ENCODE data around the gene FAM50B. TPM values are rescaled to one million over a fixed set of nuclear protein-coding genes. Genes with fewer than 3 reads are reported as not detected.
A peak's percentile ranks its signal among the peaks of the same experiment; 100 is the strongest.

FAM50B gene
- total and polyA plus RNA-seq, 2 of the 13 experiments (the other 11 are each of a cell fraction or from before 2014, with no cell fraction given) = 0.05 TPM; not detected in 1

DNA sequence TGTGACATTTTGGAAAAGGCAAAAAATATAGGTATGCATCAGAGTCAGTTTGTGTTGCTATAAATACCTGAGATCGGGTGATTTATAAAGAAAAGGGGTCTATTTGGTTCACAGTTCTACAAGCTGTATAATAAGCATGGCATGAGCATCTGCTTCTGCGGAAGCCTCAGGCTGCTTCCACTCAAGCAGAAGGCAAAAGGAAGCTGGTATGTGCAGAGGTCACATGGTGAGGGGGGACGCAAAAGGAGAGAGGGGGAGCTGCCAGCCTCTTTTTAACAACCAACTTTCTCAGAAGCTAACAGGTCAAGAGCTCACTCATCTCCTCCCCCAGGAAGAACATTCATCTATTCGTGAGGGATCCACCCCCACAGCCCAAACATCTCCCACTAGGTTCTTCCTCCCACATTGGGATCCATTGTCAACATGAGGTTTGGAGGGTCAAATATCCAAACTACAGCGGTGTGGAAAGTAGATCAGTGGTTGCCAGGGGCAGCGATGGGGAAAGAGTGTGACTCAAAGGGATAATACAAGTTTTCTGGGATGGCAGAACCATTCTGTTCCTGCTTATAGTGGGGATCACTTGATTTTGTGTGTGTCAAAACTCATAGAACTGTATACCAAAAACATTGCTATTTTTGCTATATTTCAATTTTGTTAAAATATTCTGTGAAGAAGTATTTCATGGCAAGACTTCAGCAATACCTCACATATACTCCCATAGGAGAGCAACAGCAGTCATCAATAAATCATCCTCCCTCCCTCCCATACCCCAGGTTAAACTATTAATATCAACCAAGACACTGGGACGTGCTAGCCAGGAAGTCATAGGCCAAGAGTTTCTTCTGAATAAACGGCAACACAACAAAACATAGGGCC lies 9.9 kb upstream of the FAM50B start (continued):
- TF ChIP-seq RBAK (CRISPR knock-in tag; IDR thresholded peaks at IDR 0.05) (no peak), ZNF781 (CRISPR knock-in tag; IDR thresholded peaks at IDR 0.05; ENCODE audit: borderline replicate concordance, not compliant biosample characterization) (peak; percentile 33), STAG1 (CRISPR knock-in tag; IDR thresholded peaks at IDR 0.05) (peak; percentile 2; the same call in 1 of the 2 replicates), KLF12 (CRISPR knock-in tag; IDR thresholded peaks at IDR 0.05; ENCODE audit: borderline replicate concordance) (no peak), SAFB2 (CRISPR knock-in tag; IDR thresholded peaks at IDR 0.05; ENCODE audit: borderline replicate concordance, low read depth) (no peak), RBFOX2 (IDR thresholded peaks at IDR 0.05; ENCODE audit: low read depth, low read length) (peak; percentile 71), CBX2 (IDR thresholded peaks at IDR 0.05; ENCODE audit: low read depth, low read length) (no peak), CBX2 (CRISPR knock-in tag; IDR thresholded peaks at IDR 0.05; ENCODE audit: low read depth) (no peak), TARDBP (CRISPR knock-in tag; IDR thresholded peaks at IDR 0.05) (0 out of 2 replicates have a peak, but pooled peaks have one; percentile 64), U2AF2 (IDR thresholded peaks at IDR 0.05; ENCODE audit: low read depth, low read length) (no peak), ZEB1 (IDR thresholded peaks at IDR 0.05; ENCODE audit: insufficient replicate concordance, low read depth) (no peak), ZNF160 (CRISPR knock-in tag; IDR thresholded peaks at IDR 0.05) (no peak)
- TF ChIP-seq, protein P1, sequence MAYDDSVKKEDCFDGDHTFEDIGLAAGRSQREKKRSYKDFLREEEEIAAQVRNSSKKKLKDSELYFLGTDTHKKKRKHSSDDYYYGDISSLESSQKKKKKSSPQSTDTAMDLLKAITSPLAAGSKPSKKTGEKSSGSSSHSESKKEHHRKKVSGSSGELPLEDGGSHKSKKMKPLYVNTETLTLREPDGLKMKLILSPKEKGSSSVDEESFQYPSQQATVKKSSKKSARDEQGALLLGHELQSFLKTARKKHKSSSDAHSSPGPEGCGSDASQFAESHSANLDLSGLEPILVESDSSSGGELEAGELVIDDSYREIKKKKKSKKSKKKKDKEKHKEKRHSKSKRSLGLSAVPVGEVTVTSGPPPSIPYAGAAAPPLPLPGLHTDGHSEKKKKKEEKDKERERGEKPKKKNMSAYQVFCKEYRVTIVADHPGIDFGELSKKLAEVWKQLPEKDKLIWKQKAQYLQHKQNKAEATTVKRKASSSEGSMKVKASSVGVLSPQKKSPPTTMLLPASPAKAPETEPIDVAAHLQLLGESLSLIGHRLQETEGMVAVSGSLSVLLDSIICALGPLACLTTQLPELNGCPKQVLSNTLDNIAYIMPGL (CRISPR knock-in tag; IDR thresholded peaks at IDR 0.05; ENCODE audit: borderline replicate concordance in 1 of 2, low read depth in 1 of 2) = no peak
- TF ChIP-seq, protein P2, sequence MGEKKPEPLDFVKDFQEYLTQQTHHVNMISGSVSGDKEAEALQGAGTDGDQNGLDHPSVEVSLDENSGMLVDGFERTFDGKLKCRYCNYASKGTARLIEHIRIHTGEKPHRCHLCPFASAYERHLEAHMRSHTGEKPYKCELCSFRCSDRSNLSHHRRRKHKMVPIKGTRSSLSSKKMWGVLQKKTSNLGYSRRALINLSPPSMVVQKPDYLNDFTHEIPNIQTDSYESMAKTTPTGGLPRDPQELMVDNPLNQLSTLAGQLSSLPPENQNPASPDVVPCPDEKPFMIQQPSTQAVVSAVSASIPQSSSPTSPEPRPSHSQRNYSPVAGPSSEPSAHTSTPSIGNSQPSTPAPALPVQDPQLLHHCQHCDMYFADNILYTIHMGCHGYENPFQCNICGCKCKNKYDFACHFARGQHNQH (CRISPR knock-in tag; IDR thresholded peaks at IDR 0.05) = peak; percentile 80
- TF ChIP-seq, protein P3, sequence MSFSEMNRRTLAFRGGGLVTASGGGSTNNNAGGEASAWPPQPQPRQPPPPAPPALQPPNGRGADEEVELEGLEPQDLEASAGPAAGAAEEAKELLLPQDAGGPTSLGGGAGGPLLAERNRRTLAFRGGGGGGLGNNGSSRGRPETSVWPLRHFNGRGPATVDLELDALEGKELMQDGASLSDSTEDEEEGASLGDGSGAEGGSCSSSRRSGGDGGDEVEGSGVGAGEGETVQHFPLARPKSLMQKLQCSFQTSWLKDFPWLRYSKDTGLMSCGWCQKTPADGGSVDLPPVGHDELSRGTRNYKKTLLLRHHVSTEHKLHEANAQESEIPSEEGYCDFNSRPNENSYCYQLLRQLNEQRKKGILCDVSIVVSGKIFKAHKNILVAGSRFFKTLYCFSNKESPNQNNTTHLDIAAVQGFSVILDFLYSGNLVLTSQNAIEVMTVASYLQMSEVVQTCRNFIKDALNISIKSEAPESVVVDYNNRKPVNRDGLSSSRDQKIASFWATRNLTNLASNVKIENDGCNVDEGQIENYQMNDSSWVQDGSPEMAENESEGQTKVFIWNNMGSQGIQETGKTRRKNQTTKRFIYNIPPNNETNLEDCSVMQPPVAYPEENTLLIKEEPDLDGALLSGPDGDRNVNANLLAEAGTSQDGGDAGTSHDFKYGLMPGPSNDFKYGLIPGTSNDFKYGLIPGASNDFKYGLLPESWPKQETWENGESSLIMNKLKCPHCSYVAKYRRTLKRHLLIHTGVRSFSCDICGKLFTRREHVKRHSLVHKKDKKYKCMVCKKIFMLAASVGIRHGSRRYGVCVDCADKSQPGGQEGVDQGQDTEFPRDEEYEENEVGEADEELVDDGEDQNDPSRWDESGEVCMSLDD (CRISPR knock-in tag; IDR thresholded peaks at IDR 0.05; ENCODE audit: borderline replicate concordance) = no peak
- TF ChIP-seq, protein P4, sequence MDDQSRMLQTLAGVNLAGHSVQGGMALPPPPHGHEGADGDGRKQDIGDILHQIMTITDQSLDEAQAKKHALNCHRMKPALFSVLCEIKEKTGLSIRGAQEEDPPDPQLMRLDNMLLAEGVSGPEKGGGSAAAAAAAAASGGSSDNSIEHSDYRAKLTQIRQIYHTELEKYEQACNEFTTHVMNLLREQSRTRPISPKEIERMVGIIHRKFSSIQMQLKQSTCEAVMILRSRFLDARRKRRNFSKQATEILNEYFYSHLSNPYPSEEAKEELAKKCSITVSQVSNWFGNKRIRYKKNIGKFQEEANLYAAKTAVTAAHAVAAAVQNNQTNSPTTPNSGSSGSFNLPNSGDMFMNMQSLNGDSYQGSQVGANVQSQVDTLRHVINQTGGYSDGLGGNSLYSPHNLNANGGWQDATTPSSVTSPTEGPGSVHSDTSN (CRISPR knock-in tag; IDR thresholded peaks at IDR 0.05; ENCODE audit: borderline replicate concordance) = no peak
- TF ChIP-seq, protein P5, sequence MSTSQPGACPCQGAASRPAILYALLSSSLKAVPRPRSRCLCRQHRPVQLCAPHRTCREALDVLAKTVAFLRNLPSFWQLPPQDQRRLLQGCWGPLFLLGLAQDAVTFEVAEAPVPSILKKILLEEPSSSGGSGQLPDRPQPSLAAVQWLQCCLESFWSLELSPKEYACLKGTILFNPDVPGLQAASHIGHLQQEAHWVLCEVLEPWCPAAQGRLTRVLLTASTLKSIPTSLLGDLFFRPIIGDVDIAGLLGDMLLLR (CRISPR knock-in tag; IDR thresholded peaks at IDR 0.05) = peak; percentile 73; the same call in 1 of the 2 replicates

Measured in HepG2 (cell line).